Umbilical cord (tissue), 2 donors: ENCODE data around the gene CFAP99. TPM values are rescaled to one million over a fixed set of nuclear protein-coding genes. Genes with fewer than 3 reads are reported as not detected.
A peak's percentile ranks its signal among the peaks of the same experiment; 100 is the strongest.
"Not testable (repeated sequence)": the region's sequence is repeated elsewhere in the genome, so short reads cannot be mapped to it uniquely, and the experiment has no call there.

ENCODE experiments used
- DNase-seq: peaks from one replicate; pipeline ENCODE4 v3.0.0-alpha.2; 2015; ENCODE audit warnings: low spot score
- total RNA-seq: library from RNA; depleted of rRNA; stranded (reverse); fragments of >200 nt; gene quantifications from one replicate; pipeline ENCODE4 v1.2.3, GENCODE V29; 2014; ENCODE audit warnings: low replicate concordance; ENCODE audit not compliant: insufficient read depth

Gene CFAP99
- not detected for total RNA-seq

- DNase-seq = peak; percentile 92
These were observed at the start of gene CFAP99 for GRCh38 chr4:2418650-2419571. TSS of gene CFAP99 (plus strand) at chr4:2418955.

GRCh38 chr4:2370597-2371320 is 48.0 kb upstream of the CFAP99 start:
- DNase-seq = no peak

- DNase-seq = no peak
These were observed 46.8 kb upstream of the CFAP99 start for GRCh38 chr4:2371765-2372487.

GRCh38 chr4:2372488-2373030 is 46.2 kb upstream of the CFAP99 start:
- DNase-seq = no peak

GRCh38 chr4:2373532-2373931 is 45.2 kb upstream of the CFAP99 start:
- no peak for DNase-seq

- DNase-seq = no peak
These were observed 43.3 kb upstream of the CFAP99 start for GRCh38 chr4:2375427-2375826.

GRCh38 chr4:2377241-2377640 is 41.5 kb upstream of the CFAP99 start:
- DNase-seq = no peak

- DNase-seq = no peak
These were observed 40.4 kb upstream of the CFAP99 start for GRCh38 chr4:2378401-2378800.

GRCh38 chr4:2378898-2379297 is 39.9 kb upstream of the CFAP99 start:
- no peak for DNase-seq

- not testable (repeated sequence) for DNase-seq
These were observed 38.2 kb upstream of the CFAP99 start for GRCh38 chr4:2380589-2380988.

GRCh38 chr4:2382769-2383202 is 36.0 kb upstream of the CFAP99 start:
- DNase-seq = not testable (repeated sequence)

- not testable (repeated sequence) for DNase-seq
These were observed 35.5 kb upstream of the CFAP99 start for GRCh38 chr4:2383220-2383631.

GRCh38 chr4:2383760-2384159 is 35.0 kb upstream of the CFAP99 start:
- no peak for DNase-seq

GRCh38 chr4:2384245-2384644 is 34.5 kb upstream of the CFAP99 start:
- DNase-seq = no peak

- DNase-seq = no peak
These were observed 33.2 kb upstream of the CFAP99 start for GRCh38 chr4:2385516-2385915.

GRCh38 chr4:2386717-2387116 is 32.0 kb upstream of the CFAP99 start:
- no peak for DNase-seq

GRCh38 chr4:2387218-2387617 is 31.5 kb upstream of the CFAP99 start:
- no peak for DNase-seq

GRCh38 chr4:2387829-2388228 is 30.9 kb upstream of the CFAP99 start:
- no peak for DNase-seq

GRCh38 chr4:2388429-2389182 is 30.1 kb upstream of the CFAP99 start:
- peak; percentile 20 for DNase-seq

GRCh38 chr4:2389691-2390090 is 29.1 kb upstream of the CFAP99 start:
- DNase-seq = no peak

GRCh38 chr4:2390146-2390545 is 28.6 kb upstream of the CFAP99 start:
- DNase-seq = no peak
